Ramos (cell line): ENCODE data around the gene ANKRD63.

Experiments used
- in situ Hi-C: fragments of 300-500 bp; cut with MboI; formaldehyde crosslinking; loops from one replicate; pipeline ENCODE4 v1.14.3; 2022; ENCODE audit warnings: low sequenced_read_pairs; ENCODE audit not compliant: unreplicated experiment

ANKRD63 gene, protein sequence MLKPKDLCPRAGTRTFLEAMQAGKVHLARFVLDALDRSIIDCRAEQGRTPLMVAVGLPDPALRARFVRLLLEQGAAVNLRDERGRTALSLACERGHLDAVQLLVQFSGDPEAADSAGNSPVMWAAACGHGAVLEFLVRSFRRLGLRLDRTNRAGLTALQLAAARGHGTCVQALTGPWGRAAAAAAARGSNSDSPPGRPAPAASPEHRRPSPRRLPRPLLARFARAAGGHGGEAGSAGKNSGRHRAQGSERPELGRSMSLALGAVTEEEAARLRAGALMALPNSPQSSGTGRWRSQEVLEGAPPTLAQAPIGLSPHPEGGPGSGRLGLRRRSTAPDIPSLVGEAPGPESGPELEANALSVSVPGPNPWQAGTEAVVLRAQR

DNA sequence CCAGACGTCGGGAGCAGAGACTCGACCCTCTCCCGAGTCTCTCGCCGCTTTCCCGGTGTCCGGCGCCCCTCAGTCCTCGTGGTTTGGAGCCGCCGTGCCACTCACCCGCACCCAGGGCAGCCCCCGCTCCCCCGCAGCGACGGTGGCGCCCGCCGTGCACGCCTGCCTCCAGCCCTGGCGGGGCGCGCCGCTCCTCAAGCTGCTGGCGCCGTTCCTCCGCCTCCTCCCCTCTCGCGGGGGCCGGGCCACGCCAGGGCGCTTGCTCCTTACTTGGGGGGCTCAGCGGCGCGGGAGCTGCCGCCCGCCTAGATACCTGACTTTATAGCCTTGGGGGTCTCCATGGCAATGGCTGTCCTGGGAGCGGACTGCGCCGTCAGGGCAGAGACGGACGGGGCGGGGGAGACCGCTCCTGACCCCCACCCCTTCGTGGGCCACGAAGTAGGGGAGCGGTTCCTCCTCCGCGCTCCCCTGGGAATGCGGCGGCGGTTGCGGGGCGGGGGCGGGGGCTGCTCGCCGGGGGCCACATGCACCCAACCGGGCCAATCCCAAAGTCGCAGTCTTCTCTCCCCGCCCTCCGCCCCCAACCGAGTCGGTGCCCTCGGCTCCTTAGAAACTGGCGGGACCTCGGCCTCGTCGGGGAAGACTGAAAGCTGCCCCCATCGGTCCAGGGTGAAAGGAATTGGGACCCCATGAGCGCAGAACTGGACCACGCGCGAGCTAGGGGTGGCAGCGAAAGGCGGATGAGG, at the start of gene ANKRD63:
ANKRD63 (minus strand) TSS at position 196 of the 746 bp plus-strand sequence. CDS start 478 bp downstream, outside the sequence.
- in situ Hi-C loops: no loop called here

GRCh38 chr15:40332113-40332781, 49.4 kb upstream of the ANKRD63 start:
- in situ Hi-C loops: no loop called here

DNA sequence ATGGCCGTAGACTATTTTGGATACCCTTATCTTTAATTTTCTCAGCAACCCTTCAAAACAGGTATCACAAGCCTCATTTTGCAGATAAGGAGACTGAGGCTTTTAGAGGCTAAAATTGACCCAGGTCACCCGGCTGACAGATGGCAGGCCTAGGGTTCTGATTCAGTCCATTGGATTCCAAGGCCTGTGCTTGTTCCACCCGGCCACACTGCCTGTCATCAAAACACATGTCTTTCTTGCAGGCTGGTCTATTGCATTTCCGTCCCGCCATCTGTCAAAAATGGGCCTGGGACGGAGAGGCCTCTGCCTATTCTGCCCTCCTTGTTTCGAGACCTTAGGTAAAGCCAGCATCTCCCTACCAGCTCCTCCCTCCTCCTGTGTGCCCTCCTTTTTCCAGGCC, 48.8 kb upstream of the ANKRD63 start:
- in situ Hi-C loops: no loop called here

DNA sequence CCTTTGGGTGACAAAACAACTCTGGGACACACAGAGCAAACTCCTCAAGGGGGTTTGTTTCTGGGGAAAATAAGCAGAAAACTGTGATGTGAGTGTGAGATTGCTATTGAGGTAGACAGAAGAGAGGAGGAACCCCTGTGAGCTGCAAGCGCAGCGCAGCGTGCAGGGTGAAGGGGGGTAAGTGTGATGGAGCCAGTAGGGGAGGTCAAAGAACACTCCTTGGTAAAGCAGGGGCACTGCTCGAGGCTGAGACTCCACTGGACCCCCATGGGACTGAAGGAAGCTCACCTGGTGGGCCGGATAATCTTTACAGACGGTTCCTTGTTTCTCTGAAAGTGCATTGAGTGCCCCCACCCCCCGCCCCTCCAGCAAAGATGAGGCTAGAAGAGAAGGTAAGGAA, 48.2 kb upstream of the ANKRD63 start:
- in situ Hi-C loops: no loop called here

GRCh38 chr15:40330368-40330836, 47.5 kb upstream of the ANKRD63 start:
- in situ Hi-C loops: no loop called here

GRCh38 chr15:40329804-40330203, 46.9 kb upstream of the ANKRD63 start:
- in situ Hi-C loops: no loop called here

- in situ Hi-C loops: no loop called here
Observed at GRCh38 chr15:40328751-40329150, 45.9 kb upstream of the ANKRD63 start.

- in situ Hi-C loops: no loop called here
Observed at GRCh38 chr15:40328176-40328575, 45.3 kb upstream of the ANKRD63 start.

GRCh38 chr15:40327457-40327856, 44.6 kb upstream of the ANKRD63 start:
- in situ Hi-C loops: no loop called here

- in situ Hi-C loops: no loop called here
Observed at GRCh38 chr15:40325700-40326099, 42.8 kb upstream of the ANKRD63 start.

GRCh38 chr15:40325188-40325587, 42.3 kb upstream of the ANKRD63 start:
- in situ Hi-C loops: no loop called here

GRCh38 chr15:40323953-40324937, 41.4 kb upstream of the ANKRD63 start:
- in situ Hi-C loops: no loop called here

DNA sequence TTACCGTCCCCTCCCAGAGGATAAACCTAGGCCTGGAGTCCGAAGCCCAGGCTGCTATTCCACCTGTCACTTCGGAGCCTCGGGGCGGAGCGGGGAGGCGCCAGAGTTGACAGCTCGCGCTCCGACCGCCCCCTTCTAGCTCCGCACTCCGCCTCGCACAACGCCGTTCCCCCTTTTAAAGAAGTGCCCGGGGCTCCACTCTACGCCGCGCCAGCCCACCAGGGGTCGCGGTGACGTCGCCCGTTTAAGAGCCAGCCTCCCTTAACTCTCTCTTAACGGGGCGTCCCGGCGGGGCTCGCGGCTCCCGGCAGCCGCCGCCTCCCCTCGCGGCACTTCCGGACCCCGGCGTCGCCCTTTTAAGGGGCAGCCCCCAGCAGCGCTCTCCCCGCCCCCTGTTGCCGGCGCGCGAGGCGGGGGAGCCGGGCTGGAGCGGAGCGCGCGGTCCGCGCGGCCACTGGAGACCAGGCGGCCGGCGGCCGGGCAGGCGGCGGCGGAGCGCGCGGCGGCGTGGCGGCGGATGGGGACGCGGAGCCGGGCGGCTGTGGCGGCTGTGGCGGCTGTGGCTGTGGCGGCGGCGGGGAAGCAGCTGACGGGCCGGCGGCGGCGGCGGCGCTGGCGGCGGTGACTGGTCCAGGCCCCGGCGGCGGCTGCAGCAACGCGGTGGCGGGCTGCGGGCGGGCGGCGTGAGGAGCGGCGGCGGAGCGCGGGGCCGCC, 40.5 kb upstream of the ANKRD63 start, which contains the start of gene INAFM2:
INAFM2 (plus strand) TSS at position 454 of the 714 bp plus-strand sequence. CDS start 364 bp downstream, outside the sequence.
- in situ Hi-C loops: no loop called here

GRCh38 chr15:40322531-40323238, 39.8 kb upstream of the ANKRD63 start:
- in situ Hi-C loops: no loop called here

DNA sequence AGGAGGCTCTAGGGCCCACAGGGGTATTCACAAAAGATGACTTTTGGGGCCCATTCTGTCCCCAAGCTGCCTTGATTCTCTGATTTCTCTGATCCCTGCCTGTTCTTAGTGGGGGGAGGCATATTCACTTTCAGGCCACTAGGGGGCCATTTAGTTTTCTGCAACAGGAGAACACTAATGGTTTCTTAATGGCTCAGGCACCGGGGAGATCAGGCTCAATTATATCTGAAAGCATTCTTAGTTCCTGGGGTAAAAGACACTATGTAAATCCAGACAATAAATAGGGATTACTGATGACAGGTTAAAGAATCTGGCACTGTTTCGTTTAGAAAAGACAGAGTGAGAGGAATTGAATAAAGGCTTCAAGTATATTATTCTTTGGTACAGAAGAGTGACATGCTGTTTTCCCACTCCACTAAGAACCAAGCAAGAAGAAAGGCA, 38.1 kb upstream of the ANKRD63 start:
- in situ Hi-C loops: no loop called here

DNA sequence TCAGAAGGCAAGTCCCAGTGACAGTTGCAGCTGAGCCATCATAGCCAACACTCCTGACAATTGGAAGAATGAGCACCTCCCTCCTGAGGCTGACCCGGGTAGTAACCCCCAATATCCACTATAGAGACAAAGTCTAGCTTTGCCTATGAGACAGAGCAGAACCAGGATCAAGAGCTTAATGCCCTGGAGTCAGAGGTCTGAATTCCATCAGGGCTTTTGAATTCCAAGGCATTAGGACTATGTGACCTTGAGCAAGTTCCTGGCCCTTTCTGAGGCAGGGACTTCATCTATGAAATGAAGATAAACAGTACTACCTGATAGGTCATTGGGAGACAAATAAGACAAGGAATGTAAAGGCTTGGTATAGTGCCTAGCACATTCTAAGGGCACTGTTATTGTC, 37.5 kb upstream of the ANKRD63 start:
- in situ Hi-C loops: no loop called here

DNA sequence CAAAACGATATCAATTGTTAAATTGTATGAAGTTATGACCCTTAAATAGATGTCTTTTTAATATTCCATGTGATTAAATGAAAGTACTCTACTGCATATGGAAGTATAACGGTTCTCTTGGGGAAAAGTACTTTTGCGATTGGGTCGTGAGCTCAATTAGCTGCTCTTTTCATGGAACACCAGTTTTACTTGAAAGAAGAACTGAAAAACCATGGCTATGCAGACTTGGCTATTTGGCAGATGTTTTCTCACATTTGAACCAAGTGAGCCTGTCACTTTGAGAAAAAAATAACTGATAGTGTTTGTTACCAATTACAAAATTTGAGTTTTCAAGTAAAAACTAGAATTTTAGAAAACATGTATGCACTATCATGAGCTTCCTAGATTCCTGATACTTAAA, 34.7 kb upstream of the ANKRD63 start:
- in situ Hi-C loops: no loop called here

DNA sequence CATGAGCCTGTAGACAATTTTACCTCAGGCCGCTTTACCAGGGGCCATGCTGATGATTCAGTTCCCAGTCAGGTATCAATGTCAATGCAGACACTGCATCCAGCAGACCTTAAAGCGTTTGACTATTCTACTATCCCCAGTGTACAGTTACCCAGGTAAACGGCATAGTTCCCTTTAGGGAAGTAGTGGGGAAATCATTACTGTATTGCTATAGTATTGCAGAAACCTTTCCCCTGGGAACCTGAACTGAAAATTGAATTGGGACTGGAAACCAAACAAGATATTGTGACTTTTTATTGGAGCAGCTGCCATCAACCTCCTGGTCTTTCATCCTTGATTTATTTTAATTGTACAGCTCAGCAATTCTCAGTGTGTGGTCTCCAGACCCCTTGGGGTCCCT, 34.1 kb upstream of the ANKRD63 start:
- in situ Hi-C loops: no loop called here
